NCI-H187 treated with DMSO at 0.1 percent for 48 hours (cell line): ENCODE results near the gene CEP85.
"Not testable (repeated sequence)": the region's sequence is repeated elsewhere in the genome, so short reads cannot be mapped to it uniquely, and the experiment has no call there.

Experiments
- DNase-seq: peaks from one replicate; lab custom pipeline; 2025; lab: John Stamatoyannopoulos, UW

CEP85 gene

GRCh38 chr1:26290122-26290881 is 56.3 kb downstream of the CEP85 start:
- DNase-seq = no peak

- no peak for DNase-seq
These were observed 56.9 kb downstream of the CEP85 start for GRCh38 chr1:26290882-26291261.

- DNase-seq = no peak
These were observed 57.4 kb downstream of the CEP85 start for GRCh38 chr1:26291433-26291832.

GRCh38 chr1:26291939-26292338 is 57.9 kb downstream of the CEP85 start:
- DNase-seq = no peak

- not testable (repeated sequence) for DNase-seq
These were observed 58.7 kb downstream of the CEP85 start for GRCh38 chr1:26292735-26293134.

GRCh38 chr1:26293911-26294463 is 60.0 kb downstream of the CEP85 start:
- no peak for DNase-seq

GRCh38 chr1:26295194-26296138 is 61.5 kb downstream of the CEP85 start:
- DNase-seq = no peak

- no peak for DNase-seq
These were observed 62.5 kb downstream of the CEP85 start for GRCh38 chr1:26296340-26297056.

GRCh38 chr1:26297057-26297790 is 63.2 kb downstream of the CEP85 start:
- DNase-seq = no peak

- no peak for DNase-seq
These were observed 63.8 kb downstream of the CEP85 start for GRCh38 chr1:26297791-26298124.

GRCh38 chr1:26300578-26301275 is 66.7 kb downstream of the CEP85 start:
- DNase-seq = no peak

GRCh38 chr1:26302733-26303405 is 68.9 kb downstream of the CEP85 start:
- DNase-seq = no peak

- no peak for DNase-seq
These were observed 71.8 kb downstream of the CEP85 start for GRCh38 chr1:26305667-26306289.

- DNase-seq = peak; percentile 78
These were observed 72.6 kb downstream of the CEP85 start, which contains the start of gene UBXN11 for GRCh38 chr1:26306290-26307229. UBXN11 (minus strand) TSS chr1:26306636; CDS start chr1:26302883, 3,753 bp downstream.

GRCh38 chr1:26307363-26307781 is 73.4 kb downstream of the CEP85 start:
- no peak for DNase-seq

- not testable (repeated sequence) for DNase-seq
These were observed 74.2 kb downstream of the CEP85 start for GRCh38 chr1:26307966-26308899.

- DNase-seq = no peak
These were observed 80.5 kb downstream of the CEP85 start for GRCh38 chr1:26314501-26314900.
